Heart left ventricle (tissue), 16 donors: Measurements from ENCODE around the gene BCL2L13. TPM values are rescaled to one million over a fixed set of nuclear protein-coding genes. Genes with fewer than 3 reads are reported as not detected.

Experiments used
- ATAC-seq, 4 donors: fragments of 200-7000 bp; cut with Tn5 transposase; one replicate each; pipeline ENCODE4 v1.9.1; 2020 to 2022; ENCODE audit warnings: moderate library complexity in 4 of 4, mild to moderate bottlenecking in 3 of 4, moderate number of reproducible peaks in 1 of 4
- DNase-seq, 5 donors: peaks; one replicate each; pipeline ENCODE4 v3.0.0-alpha.2; 2020
- H3K27ac ChIP-seq, 12 donors: fragments of 200-600 bp; sonication (generic) in 4 of 12; one replicate each; pipeline versions ENCODE4 v1.5.0 to v1.8.0; 2016 to 2022; ENCODE audit warnings: mild to moderate bottlenecking in 2 of 12
- H3K27me3 ChIP-seq, 9 donors: fragments of 200-600 bp; sonication (generic) in 2 of 9; one replicate each; pipeline versions ENCODE4 v1.5.1 to v1.8.0; 2016 to 2022; ENCODE audit warnings: mild to moderate bottlenecking in 3 of 9
- H3K36me3 ChIP-seq, 9 donors: fragments of 200-600 bp; sonication (generic) in 2 of 9; one replicate each; pipeline versions ENCODE4 v1.5.0 to v1.8.0; 2018 to 2022; ENCODE audit warnings: mild to moderate bottlenecking in 2 of 9
- H3K4me1 ChIP-seq, 12 donors: fragments of 200-600 bp; sonication (generic) in 4 of 12; one replicate each; pipeline versions ENCODE4 v1.5.0 to v1.8.0; 2016 to 2022; ENCODE audit warnings: mild to moderate bottlenecking in 3 of 12
- H3K4me3 ChIP-seq, 12 donors: fragments of 200-600 bp; sonication (generic) in 4 of 12; one replicate each; pipeline versions ENCODE4 v1.5.0 to v1.8.0; 2017 to 2022; ENCODE audit warnings: mild to moderate bottlenecking in 9 of 12, moderate library complexity in 4 of 12
- H3K9me3 ChIP-seq, 12 donors: fragments of 200-600 bp; sonication (generic) in 4 of 12; one replicate each; pipeline versions ENCODE4 v1.5.0 to v1.8.0; 2016 to 2022; ENCODE audit warnings: mild to moderate bottlenecking in 1 of 12
- POLR2A ChIP-seq, 2 donors: fragments of 450-650 bp; IDR thresholded peaks; one replicate each; pipeline ENCODE4 v1.6.1; 2017; ENCODE audit warnings: antibody characterized with exemption in 2 of 2, mild to moderate bottlenecking in 2 of 2, moderate library complexity in 2 of 2
- WGBS, 4 donors: extraction: QIAGEN DNeasy Blood & Tissue Kit in 2 of 4; methylation state at CpG; one replicate each; pipeline versions ENCODE4 v1.1.5 to v1.1.7; 2013 to 2018; 5-methylcytosine and 5-hydroxymethylcytosine counted together
- intact Hi-C, 10 donors: fragments of 100-400 bp; cut with DNase I; formaldehyde crosslinking; loops; one replicate each; pipeline versions ENCODE4 v1.11.1 to v1.14.2; 2022
- polyA plus RNA-seq, 2 donors: library from polyadenylated mRNA; stranded (reverse); fragments of 200-250 nt; gene quantifications; one replicate each; pipeline ENCODE4 v1.2.3, GENCODE V29; 2013
- total RNA-seq, 9 donors: library from RNA; depleted of rRNA in 2 of 9; stranded (reverse); fragments of >200 nt in 2 of 9; fragmentation: NEBNext Ultra II Directional in 3 of 9; extraction: Animal tissue kit (Norgen Biotek cat#: 25700) in 3 of 9; gene quantifications; one replicate each; pipeline versions ENCODE4 v1.1.0 to v1.2.4, GENCODE V29; 2016 to 2023
- TF ChIP-seq, protein P1 (sequence below), 12 donors: fragments of 200-600 bp; sonication (generic) in 4 of 12; IDR thresholded peaks; one replicate each; pipeline versions ENCODE4 v1.5.0 to v1.8.0; 2018 to 2022; ENCODE audit warnings: antibody characterized with exemption in 12 of 12, mild to moderate bottlenecking in 5 of 12
- donor health status: ischemic (EF 13 %, LVEDD 7.1; RV severe dilation, severe dysfunction).
- donor health status: healthy with polysubstance abuse.
- donor health status: DM: no; HTN: yes; CAD: no.
- donor health status: DM: no; HTN: no; CAD: no.
- donor health status: ischemic (EF 25% LVEDD 6.9; RV normal size, moderate dysfunction).
- donor health status: ischemic (EF 25% LVEDD 5.7; RV mildly dilated, moderate dysfunction).
- donor health status: healthy.
- donor health status: DM: yes; HTN: yes; CAD: no.
- donor health status: ischemic (EF 35%, LVEDD 5.7; RV mildly dilated, moderate dysfunction).
- donor health status: nonischemic (EF 11% LVEDD 7.7; RV severe dilation, severe dysfunction).
- donor health status: DM: yes; HTN: yes; CAD: no.
- donor health status: PGD.
- donor health status: ischemic (EF 29% LVEDD 5.4; RV normal size, mild dysfunction).
- donor health status: nonischemic (EF 23%, LVEDD 6.1; RV moderate dilation, normal function).

The BCL2L13 gene
- total and polyA plus RNA-seq, 11 donors: 46.3 to 187 (median 89.6) TPM

DNA sequence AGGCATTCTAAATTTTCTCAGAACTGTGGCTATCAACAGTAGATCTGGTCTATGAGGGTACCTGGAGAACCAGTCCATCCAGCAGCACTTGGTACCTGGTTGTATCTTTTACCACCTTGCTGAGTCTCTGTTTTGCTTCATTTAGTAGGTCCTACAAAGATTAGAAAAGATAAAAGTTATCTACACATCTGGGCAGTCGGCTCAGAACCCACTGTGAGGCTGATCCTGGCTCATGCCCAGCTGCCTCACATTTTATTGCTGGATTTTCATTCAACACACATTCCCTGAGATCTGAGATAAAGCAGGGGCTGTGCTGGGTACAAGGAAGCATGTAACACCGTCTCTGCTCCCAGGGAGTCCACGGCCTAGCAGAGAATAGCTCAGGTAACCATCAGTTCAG lies 37.5 kb upstream of the BCL2L13 start:
- no peak for DNase-seq
- TF ChIP-seq POLR2A (IDR thresholded peaks at IDR 0.05): no peak
- TF ChIP-seq, protein P1, sequence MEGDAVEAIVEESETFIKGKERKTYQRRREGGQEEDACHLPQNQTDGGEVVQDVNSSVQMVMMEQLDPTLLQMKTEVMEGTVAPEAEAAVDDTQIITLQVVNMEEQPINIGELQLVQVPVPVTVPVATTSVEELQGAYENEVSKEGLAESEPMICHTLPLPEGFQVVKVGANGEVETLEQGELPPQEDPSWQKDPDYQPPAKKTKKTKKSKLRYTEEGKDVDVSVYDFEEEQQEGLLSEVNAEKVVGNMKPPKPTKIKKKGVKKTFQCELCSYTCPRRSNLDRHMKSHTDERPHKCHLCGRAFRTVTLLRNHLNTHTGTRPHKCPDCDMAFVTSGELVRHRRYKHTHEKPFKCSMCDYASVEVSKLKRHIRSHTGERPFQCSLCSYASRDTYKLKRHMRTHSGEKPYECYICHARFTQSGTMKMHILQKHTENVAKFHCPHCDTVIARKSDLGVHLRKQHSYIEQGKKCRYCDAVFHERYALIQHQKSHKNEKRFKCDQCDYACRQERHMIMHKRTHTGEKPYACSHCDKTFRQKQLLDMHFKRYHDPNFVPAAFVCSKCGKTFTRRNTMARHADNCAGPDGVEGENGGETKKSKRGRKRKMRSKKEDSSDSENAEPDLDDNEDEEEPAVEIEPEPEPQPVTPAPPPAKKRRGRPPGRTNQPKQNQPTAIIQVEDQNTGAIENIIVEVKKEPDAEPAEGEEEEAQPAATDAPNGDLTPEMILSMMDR (IDR thresholded peaks at IDR 0.05): no peak
- no peak for ATAC-seq
- no peaks in the 10 kb centered on the region for H3K27me3 ChIP-seq
- intact Hi-C loops: no loop called here
- WGBS, 4 donors: 46 to 62% (median 56%) methylated on average over 3 of the region's 3 CpGs
- no peak overlapping the region for H3K4me3 ChIP-seq
- peaks cover 0 to 91% (median 52%) of the 10 kb centered on the region in 9 donors for H3K36me3 ChIP-seq
- no peaks in the 10 kb centered on the region for H3K9me3 ChIP-seq
- H3K27ac ChIP-seq: peak overlapping the region in 1 of 12 donors; percentile 48
- peaks cover 0 to 6% (median 1%) of the 10 kb centered on the region in 12 donors for H3K4me1 ChIP-seq

DNA sequence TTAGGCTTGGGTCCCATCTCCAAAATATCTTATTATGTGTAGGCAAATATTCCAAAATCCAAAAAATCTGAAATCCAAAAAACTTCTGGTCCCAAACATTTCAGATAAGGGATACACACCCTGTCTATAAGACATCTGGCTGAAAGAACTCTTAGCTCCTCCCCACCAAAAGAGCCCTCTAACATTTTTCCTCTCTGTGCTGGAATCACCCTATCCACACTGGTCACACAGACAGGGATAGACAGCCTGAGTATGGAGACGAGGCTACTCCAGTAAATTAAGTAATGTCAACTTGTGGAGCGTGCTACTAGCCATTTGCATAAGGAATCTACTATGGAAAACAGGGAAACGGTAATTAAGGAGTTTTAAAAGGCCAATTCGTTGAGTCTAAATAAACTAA lies 34.9 kb upstream of the BCL2L13 start:
- H3K36me3 ChIP-seq: peaks cover 0 to 89% (median 37%) of the 10 kb centered on the region in 9 donors
- H3K9me3 ChIP-seq: no peaks in the 10 kb centered on the region
- no peak overlapping the region for H3K4me3 ChIP-seq
- H3K27me3 ChIP-seq: no peaks in the 10 kb centered on the region
- TF ChIP-seq, protein P1 (IDR thresholded peaks at IDR 0.05): no peak
- TF ChIP-seq POLR2A (IDR thresholded peaks at IDR 0.05): no peak
- ATAC-seq (no peak), DNase-seq (no peak)
- no peak overlapping the region for H3K27ac ChIP-seq
- intact Hi-C loops: no loop called here
- WGBS, 4 donors: 85 to 93% (median 88%) methylated on average over 4 of the region's 4 CpGs
- peaks cover 0 to 24% (median 7%) of the 10 kb centered on the region in 12 donors for H3K4me1 ChIP-seq

- Histone ChIP-seq H3K4me3 (no peak overlapping the region), H3K36me3 (peaks cover 0 to 87% (median 25%) of the 10 kb centered on the region in 9 donors), H3K4me1 (peaks cover 0 to 34% (median 17%) of the 10 kb centered on the region in 12 donors), H3K27ac (peak overlapping the region in 7 of 12 donors; percentile 21 to 78 (median 41)), H3K27me3 (no peaks in the 10 kb centered on the region), H3K9me3 (no peaks in the 10 kb centered on the region)
- no peak for TF ChIP-seq POLR2A (IDR thresholded peaks at IDR 0.05)
- TF ChIP-seq, protein P1 (IDR thresholded peaks at IDR 0.05): no peak
- DNase-seq (peak in 2 of 5 donors; percentile 44 to 50), ATAC-seq (peak in 3 of 4 donors; percentile 72 to 81 (median 75))
- intact Hi-C loops: no loop called here
- WGBS, 4 donors: 44 to 51% (median 45%) methylated on average over 5 of the region's 5 CpGs
Measured at GRCh38 chr22:17606496-17606895, 32.1 kb upstream of the BCL2L13 start.

DNA sequence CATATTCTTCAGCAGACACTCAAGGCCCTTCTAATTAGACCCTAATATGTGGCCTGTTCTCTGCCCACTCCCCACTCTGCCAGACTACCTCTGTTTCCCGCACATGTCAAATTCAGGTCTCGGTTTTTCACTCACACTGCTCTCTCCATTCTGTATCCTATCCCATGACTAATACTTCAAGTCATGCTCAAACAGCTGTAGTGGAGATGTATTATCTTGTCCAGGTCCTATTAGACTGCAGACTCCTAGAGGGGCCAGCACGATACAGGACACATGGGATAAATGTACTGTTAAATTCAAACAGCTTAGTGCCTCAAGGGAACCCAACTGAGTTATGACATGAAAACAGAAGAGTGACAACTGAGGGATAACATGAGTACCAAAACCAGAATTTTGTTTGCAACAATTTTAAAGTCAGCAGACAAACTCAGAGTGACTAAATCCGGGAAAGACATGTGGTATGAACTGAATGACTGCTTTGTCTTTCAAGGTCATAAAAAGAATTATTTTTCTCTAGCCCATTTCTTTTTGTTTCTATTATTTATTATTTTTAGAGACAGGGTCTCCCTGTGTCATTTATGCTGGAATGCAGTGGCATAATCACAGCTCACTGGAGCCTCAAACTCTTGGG lies 30.6 kb upstream of the BCL2L13 start:
- Histone ChIP-seq H3K27me3 (no peaks in the 10 kb centered on the region), H3K27ac (peak overlapping the region in 1 of 12 donors; percentile 78), H3K4me1 (peaks cover 0 to 38% (median 20%) of the 10 kb centered on the region in 12 donors), H3K9me3 (no peaks in the 10 kb centered on the region), H3K36me3 (peaks cover 0 to 97% (median 40%) of the 10 kb centered on the region in 9 donors), H3K4me3 (no peak overlapping the region)
- no peak for DNase-seq
- peak in 1 of 4 donors; percentile 15 for ATAC-seq
- no peak for TF ChIP-seq POLR2A (IDR thresholded peaks at IDR 0.05)
- TF ChIP-seq, protein P1 (IDR thresholded peaks at IDR 0.05): no peak
- intact Hi-C loops: no loop called here
- WGBS, 4 donors: 88 to 94% (median 91%) methylated on average over 4 of the region's 4 CpGs
